HG02884 (cell line): ENCODE data around the gene CYTH2.
"Not testable (repeated sequence)": the region's sequence is repeated elsewhere in the genome, so short reads cannot be mapped to it uniquely, and the experiment has no call there.

Experiments
- ATAC-seq: cut with Tn5 transposase; IDR thresholded peaks from one replicate; pipeline ENCODE4 v1.9.1; 2021; ENCODE audit warnings: mild to moderate bottlenecking, moderate library complexity; ENCODE audit not compliant: unreplicated experiment

CYTH2 gene

GRCh38 chr19:48477067-48477685, 8.0 kb downstream of the CYTH2 start:
- no peak for ATAC-seq

- no peak for ATAC-seq
These were observed 8.6 kb downstream of the CYTH2 start for GRCh38 chr19:48477698-48478338.

GRCh38 chr19:48478339-48479256, 9.4 kb downstream of the CYTH2 start:
- ATAC-seq, result no peak

GRCh38 chr19:48479686-48480085, 10.5 kb downstream of the CYTH2 start:
- no peak for ATAC-seq

GRCh38 chr19:48480183-48480557, 11.0 kb downstream of the CYTH2 start:
- no peak for ATAC-seq

- ATAC-seq, result no peak
These were observed 11.7 kb downstream of the CYTH2 start for GRCh38 chr19:48480558-48481500.

GRCh38 chr19:48481846-48482639, 12.9 kb downstream of the CYTH2 start:
- no peak for ATAC-seq

- no peak for ATAC-seq
These were observed 14.1 kb downstream of the CYTH2 start for GRCh38 chr19:48483301-48483700.

GRCh38 chr19:48484247-48484893, 15.2 kb downstream of the CYTH2 start:
- ATAC-seq, result no peak

GRCh38 chr19:48484931-48485612, 15.9 kb downstream of the CYTH2 start:
- no peak for ATAC-seq

- ATAC-seq, result not testable (repeated sequence)
These were observed 17.5 kb downstream of the CYTH2 start for GRCh38 chr19:48486706-48487105.

- no peak for ATAC-seq
These were observed 18.4 kb downstream of the CYTH2 start for GRCh38 chr19:48487544-48487943.

- no peak for ATAC-seq
These were observed 18.8 kb downstream of the CYTH2 start for GRCh38 chr19:48487948-48488347.

- ATAC-seq, result not testable (repeated sequence)
These were observed 19.3 kb downstream of the CYTH2 start for GRCh38 chr19:48488478-48488877.

GRCh38 chr19:48489608-48490216, 20.5 kb downstream of the CYTH2 start:
- no peak for ATAC-seq

GRCh38 chr19:48490981-48491792, 22.0 kb downstream of the CYTH2 start:
- ATAC-seq, result no peak

GRCh38 chr19:48491793-48492123, 22.6 kb downstream of the CYTH2 start:
- ATAC-seq, result no peak
